Measurements from ENCODE around the gene TNNT3. TPM values are rescaled to one million over a fixed set of nuclear protein-coding genes. Genes with fewer than 3 reads are reported as not detected.

Gene TNNT3
- total RNA-seq, 4 donors from 2014 or later = 4.4 to 8.6 (median 6.1) TPM

DNA sequence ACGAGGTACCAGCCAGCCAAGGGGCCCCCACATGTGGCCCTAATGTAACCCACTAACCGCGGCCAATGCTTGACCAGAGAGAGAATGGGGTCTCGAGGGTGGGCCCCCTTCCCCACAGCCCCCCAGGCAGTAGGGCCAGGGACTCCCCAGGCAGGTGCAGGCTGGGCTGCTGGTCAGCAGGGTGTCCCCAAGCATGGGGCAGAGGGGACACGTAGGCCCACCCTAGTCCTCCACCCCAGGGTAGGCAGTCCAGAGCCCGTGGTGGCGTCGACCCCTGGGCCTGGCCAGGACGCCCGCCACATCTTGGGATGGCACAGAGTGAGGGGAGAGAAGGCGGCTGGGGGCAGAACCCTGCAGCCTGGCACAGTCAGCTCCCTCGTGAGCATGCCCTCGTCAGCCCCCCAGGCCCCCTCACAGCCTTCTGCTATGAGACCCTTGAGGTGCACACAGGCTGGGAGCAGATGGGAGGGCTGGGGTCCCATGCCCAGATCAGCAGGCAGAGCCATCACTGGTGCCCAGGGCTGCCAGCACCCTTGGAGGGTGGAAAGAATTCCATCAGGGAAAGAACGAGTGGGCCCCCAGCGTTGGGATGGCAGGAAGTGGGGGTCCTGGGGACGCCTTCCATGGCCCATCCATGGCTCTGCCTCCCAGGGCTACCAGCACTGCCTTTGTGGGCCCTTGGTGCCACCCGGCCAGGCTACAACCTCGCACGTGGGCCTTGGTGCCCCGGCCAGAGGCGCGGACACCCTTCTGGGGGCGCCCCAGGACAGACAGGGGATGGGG lies 6.1 kb downstream of the TNNT3 start:
- 90 to 100% methylated on average over 1 to 15 of the region's 23 CpGs for WGBS, 2 donors
- no peaks in the 10 kb centered on the region for H3K36me3 ChIP-seq
- H3K4me3 ChIP-seq = no peak overlapping the region
- DNase-seq (ENCODE audit: low spot score in 2 of 2) = no peak
- no peaks in the 10 kb centered on the region for H3K9me3 ChIP-seq
- peaks cover 0 to 68% (median 3%) of the 10 kb centered on the region in 4 donors for H3K4me1 ChIP-seq
- no peak overlapping the region for H3K27ac ChIP-seq
- TF ChIP-seq POLR2A (IDR thresholded peaks at IDR 0.05) (no peak), EP300 (IDR thresholded peaks at IDR 0.05) (no peak)
- TF ChIP-seq, protein P1, sequence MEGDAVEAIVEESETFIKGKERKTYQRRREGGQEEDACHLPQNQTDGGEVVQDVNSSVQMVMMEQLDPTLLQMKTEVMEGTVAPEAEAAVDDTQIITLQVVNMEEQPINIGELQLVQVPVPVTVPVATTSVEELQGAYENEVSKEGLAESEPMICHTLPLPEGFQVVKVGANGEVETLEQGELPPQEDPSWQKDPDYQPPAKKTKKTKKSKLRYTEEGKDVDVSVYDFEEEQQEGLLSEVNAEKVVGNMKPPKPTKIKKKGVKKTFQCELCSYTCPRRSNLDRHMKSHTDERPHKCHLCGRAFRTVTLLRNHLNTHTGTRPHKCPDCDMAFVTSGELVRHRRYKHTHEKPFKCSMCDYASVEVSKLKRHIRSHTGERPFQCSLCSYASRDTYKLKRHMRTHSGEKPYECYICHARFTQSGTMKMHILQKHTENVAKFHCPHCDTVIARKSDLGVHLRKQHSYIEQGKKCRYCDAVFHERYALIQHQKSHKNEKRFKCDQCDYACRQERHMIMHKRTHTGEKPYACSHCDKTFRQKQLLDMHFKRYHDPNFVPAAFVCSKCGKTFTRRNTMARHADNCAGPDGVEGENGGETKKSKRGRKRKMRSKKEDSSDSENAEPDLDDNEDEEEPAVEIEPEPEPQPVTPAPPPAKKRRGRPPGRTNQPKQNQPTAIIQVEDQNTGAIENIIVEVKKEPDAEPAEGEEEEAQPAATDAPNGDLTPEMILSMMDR (IDR thresholded peaks at IDR 0.05) = no peak
- H3K27me3 ChIP-seq = no peaks in the 10 kb centered on the region

DNA sequence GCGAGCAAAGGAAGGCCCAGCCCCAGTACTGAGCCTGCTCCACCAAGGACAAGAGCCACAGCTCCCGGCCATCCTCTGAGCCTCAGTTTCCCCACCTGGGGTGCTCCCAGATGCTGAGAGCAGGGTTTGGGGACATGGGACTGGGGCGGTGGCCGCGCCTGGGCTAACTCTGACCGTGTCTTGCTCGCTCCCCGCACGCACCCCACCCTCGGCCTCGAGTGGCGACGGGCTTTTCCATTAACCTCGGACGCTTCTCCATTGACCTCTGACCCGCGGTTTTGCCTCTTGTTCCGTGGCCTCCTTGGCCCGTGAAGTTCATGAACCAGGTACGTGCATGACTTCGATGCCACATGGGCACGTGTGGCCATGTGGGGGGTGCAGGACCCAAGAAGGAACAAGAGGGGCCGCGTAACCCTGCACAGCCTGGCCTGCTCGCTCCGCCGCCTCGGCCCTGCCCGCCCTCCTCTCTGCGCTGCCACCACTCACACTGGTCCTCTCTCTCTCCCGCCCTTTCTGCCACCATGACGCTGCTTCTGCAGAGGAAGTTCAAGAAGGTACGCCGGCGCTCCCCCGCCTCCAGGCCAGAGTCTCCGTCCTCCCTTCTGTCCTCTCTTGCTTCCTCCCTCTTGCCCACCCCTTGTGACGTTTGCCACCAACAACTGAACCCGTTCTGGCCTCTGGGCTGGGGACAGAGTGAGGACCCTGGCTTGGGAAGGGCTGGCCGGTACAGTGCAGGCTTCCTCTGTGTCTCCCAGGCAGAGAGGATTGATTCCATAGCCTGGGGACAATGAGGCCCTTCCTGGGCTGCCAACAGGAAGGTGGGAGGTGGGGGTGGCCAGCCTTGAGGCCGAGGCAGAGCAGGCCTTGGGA lies 6.9 kb downstream of the TNNT3 start:
- WGBS, 2 donors = 81 to 83% methylated on average over 39 to 41 of the region's 41 CpGs
- no peaks in the 10 kb centered on the region for H3K27me3 ChIP-seq
- H3K4me1 ChIP-seq = peaks cover 0 to 66% (median 3%) of the 10 kb centered on the region in 4 donors
- no peak for TF ChIP-seq EP300 (IDR thresholded peaks at IDR 0.05)
- no peaks in the 10 kb centered on the region for H3K9me3 ChIP-seq
- DNase-seq (ENCODE audit: low spot score in 2 of 2) = no peak
- no peak overlapping the region for H3K4me3 ChIP-seq
- H3K27ac ChIP-seq = peak overlapping the region in 2 of 4 donors; percentile 60 to 76
- no peaks in the 10 kb centered on the region for H3K36me3 ChIP-seq

DNA sequence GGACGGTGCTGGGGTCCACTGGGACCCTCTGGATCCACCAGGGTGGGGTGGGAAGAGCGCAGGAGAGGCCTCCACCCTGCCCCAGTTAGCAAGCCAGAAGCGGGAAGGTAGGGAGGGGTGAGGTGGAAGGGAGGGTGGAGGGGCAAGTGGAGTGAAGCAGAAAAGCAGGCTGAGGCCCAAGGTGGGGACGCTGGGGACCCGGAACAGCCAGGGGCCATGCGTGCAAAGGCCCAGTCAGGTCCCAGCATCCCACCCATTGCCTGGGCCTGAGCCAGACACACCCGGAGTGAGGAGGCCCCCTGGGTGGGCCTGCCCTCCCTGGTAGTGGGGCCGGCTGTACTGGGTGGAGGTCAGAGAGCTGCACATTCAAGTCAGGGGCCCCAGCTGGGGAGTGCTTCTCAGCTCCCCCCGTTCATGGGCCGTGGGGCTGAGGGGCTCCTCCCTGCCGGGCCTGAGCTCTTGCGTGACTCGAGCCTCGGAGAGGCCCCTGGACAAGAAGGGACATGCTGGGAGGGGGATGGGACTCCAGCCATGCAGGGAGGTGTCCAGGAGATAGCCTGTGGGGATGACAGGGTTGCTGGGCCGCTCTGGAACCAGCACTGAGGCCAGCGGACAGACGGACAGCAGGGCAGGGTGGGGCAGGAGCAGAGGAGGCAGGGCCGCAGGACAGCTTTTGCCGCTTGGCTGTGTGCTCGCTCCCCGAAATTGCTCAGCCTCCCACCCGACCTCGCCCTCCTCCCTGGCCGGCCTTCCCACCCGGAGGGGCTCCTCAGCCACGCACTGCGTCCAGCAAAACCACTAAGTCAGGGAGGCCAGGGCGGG lies 7.7 kb downstream of the TNNT3 start:
- DNase-seq (ENCODE audit: low spot score in 2 of 2) = no peak
- H3K27me3 ChIP-seq = no peaks in the 10 kb centered on the region
- H3K9me3 ChIP-seq = no peaks in the 10 kb centered on the region
- TF ChIP-seq POLR2A (IDR thresholded peaks at IDR 0.05) = no peak
- no peaks in the 10 kb centered on the region for H3K36me3 ChIP-seq
- H3K27ac ChIP-seq = peak overlapping the region in 2 of 4 donors; percentile 60 to 76
- 59 to 62% methylated on average over 21 to 28 of the region's 28 CpGs for WGBS, 2 donors
- H3K4me1 ChIP-seq = peaks cover 0 to 66% (median 3%) of the 10 kb centered on the region in 4 donors
- no peak overlapping the region for H3K4me3 ChIP-seq

DNA sequence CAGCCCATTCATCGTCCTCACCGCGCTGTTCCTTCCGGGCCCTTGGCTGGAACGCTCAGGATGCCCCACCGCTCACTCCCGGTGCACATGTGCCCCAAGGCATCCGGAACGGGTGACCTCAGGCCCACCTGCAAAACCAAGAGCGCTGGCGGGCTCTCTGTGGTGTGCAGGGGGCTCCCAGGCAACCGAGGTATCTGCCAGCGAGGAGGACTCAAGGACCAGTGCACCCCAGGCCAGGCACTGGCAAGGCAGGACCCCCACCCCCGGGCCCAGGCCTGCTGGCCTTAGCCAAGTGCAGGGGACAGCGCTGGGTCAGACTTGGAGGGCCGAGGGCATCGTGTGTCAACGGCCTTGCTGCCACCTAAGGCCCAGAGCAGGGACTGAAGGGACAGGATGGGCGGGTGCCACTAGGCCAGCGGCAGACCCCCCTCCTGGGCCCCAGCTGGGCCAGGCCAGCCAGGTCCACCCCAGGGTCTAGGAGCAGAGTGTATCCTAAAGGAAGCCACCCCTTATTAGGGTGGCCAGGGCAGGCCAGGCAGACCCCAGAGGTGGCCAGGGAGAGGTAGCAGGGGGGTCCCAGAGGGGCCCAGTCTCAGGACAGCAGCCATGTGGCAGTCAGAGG lies 8.5 kb downstream of the TNNT3 start:
- no peak for DNase-seq (ENCODE audit: low spot score in 2 of 2)
- Histone ChIP-seq H3K36me3 (no peaks in the 10 kb centered on the region), H3K27ac (peak overlapping the region in 3 of 4 donors; percentile 53 to 76 (median 60))

DNA sequence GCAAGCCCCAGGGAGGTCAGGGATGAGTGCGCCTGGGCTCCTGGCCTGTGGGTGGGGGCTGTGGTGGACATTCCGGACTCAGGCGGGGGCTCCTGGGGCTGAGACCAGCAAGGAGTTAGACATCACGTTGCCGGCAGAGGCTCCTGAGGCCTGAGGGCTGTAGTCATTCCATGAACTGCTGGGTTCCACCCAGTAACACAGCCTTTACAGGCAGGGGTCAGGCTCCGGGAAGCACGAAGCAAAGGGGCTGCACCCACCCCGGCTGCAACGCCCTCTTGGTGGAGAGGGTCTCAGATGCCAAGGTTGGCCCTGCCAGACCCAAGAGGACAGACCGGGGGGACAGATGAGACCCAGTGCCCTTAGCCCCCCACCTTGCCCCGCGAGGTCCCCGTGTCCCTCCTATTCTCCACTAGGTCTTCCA lies 9.0 kb downstream of the TNNT3 start:
- H3K36me3 ChIP-seq = no peaks in the 10 kb centered on the region
- TF ChIP-seq, protein P1 (IDR thresholded peaks at IDR 0.05) = no peak
- no peak for TF ChIP-seq POLR2A (IDR thresholded peaks at IDR 0.05)
- TF ChIP-seq EP300 (IDR thresholded peaks at IDR 0.05) = no peak
- DNase-seq (ENCODE audit: low spot score in 2 of 2) = no peak
- 44 to 73% methylated on average over 8 to 13 of the region's 13 CpGs for WGBS, 2 donors
- no peaks in the 10 kb centered on the region for H3K9me3 ChIP-seq
- peaks cover 0 to 57% (median 3%) of the 10 kb centered on the region in 4 donors for H3K4me1 ChIP-seq
- H3K4me3 ChIP-seq = no peak overlapping the region
- H3K27ac ChIP-seq = peak overlapping the region in 3 of 4 donors; percentile 53 to 76 (median 60)
- H3K27me3 ChIP-seq = no peaks in the 10 kb centered on the region

More for the DNA sequence above, 8.5 kb downstream of the TNNT3 start:
- H3K9me3 ChIP-seq = no peaks in the 10 kb centered on the region
- 71 to 88% methylated on average over 13 to 14 of the region's 20 CpGs for WGBS, 2 donors
- no peak overlapping the region for H3K4me3 ChIP-seq
- TF ChIP-seq POLR2A (IDR thresholded peaks at IDR 0.05) (no peak), EP300 (IDR thresholded peaks at IDR 0.05) (no peak)
- TF ChIP-seq, protein P1 (IDR thresholded peaks at IDR 0.05) = no peak
- H3K27me3 ChIP-seq = no peaks in the 10 kb centered on the region
- H3K4me1 ChIP-seq = peaks cover 0 to 61% (median 3%) of the 10 kb centered on the region in 4 donors
